ENCODE measurements around the gene FASLG.

FASLG gene

GRCh38 chr1:172713466-172713865 lies 54.6 kb downstream of the FASLG start:
- no peak for DNase-seq (ENCODE audit: low read depth)
- no peak for TF ChIP-seq CTCF (conservative IDR thresholded peaks at IDR 0.05; ENCODE audit: low read length)
- no peak overlapping the region for H3K4me3 ChIP-seq (ENCODE audit: low read length)

All from AG10803 (cell line).